WTC11 (cell line): ENCODE measurements around the gene TIFAB. TPM values are rescaled to one million over a fixed set of nuclear protein-coding genes. Genes with fewer than 3 reads are reported as not detected.

ENCODE experiments used
- ATAC-seq: fragments of 200-7000 bp; cut with Tn5 transposase; 2 replicates; pipeline ENCODE4 v1.10.0; 2021; ENCODE audit warnings: mild to moderate bottlenecking, moderate library complexity
- CTCF ChIA-PET: fragments of 300-600 bp; sonication (Branson Sonifier 250); formaldehyde crosslinking; loops from one replicate; lab custom pipeline; 2021; ENCODE audit warnings: antibody characterized with exemption; lab: Charles Lee
- POLR2A ChIA-PET: fragments of 350-600 bp; sonication (Branson Sonifier 250); formaldehyde crosslinking; loops from one replicate; lab custom pipeline; 2021; ENCODE audit warnings: antibody characterized with exemption; lab: Charles Lee
- DNase-seq: peaks from one replicate; pipeline ENCODE4 v3.0.0; 2021; ENCODE audit warnings: low spot score
- H3K27ac Mint-ChIP-seq: 2 replicates; pipeline ENCODE4 v1.8.0; 2021; ENCODE audit warnings: mixed read lengths
- H3K27me3 Mint-ChIP-seq: 2 replicates; pipeline ENCODE4 v1.8.0; 2021; ENCODE audit warnings: low read depth, mild to moderate bottlenecking, moderate library complexity, mixed read lengths
- H3K36me3 Mint-ChIP-seq: 2 replicates; pipeline ENCODE4 v1.8.0; 2021; ENCODE audit warnings: mixed read lengths
- H3K4me1 Mint-ChIP-seq: 2 replicates; pipeline ENCODE4 v1.8.0; 2022; ENCODE audit warnings: mixed read lengths
- H3K4me3 Mint-ChIP-seq: 2 replicates; pipeline ENCODE4 v1.8.0; 2021; ENCODE audit warnings: mild to moderate bottlenecking, moderate library complexity, mixed read lengths
- H3K9me3 Mint-ChIP-seq: 2 replicates; pipeline ENCODE4 v1.8.0; 2021; ENCODE audit warnings: mixed read lengths
- ATF1 ChIP-seq: sonication (generic); formaldehyde crosslinking; IDR thresholded peaks from 2 replicates; pipeline ENCODE4 v1.8.1; 2023; ENCODE audit warnings: mild to moderate bottlenecking, moderate library complexity, missing genetic modification reagents
- NR1H2 ChIP-seq: sonication (generic); formaldehyde crosslinking; IDR thresholded peaks from 2 replicates; pipeline ENCODE4 v1.9.0; 2021; ENCODE audit warnings: mild to moderate bottlenecking, moderate library complexity, missing genetic modification reagents
- RORB ChIP-seq: fragments of 250-450 bp; sonication (Bioruptor Pico); IDR thresholded peaks from 2 replicates; pipeline ENCODE4 v1.9.0; 2021; ENCODE audit warnings: mild to moderate bottlenecking
- ZNF121 ChIP-seq: sonication (generic); formaldehyde crosslinking; IDR thresholded peaks from 2 replicates; pipeline ENCODE4 v1.8.0; 2023; ENCODE audit warnings: missing genetic modification reagents
- ZNF232 ChIP-seq: sonication (generic); formaldehyde crosslinking; IDR thresholded peaks from 2 replicates; pipeline ENCODE4 v1.8.0; 2022; ENCODE audit warnings: mild to moderate bottlenecking, missing genetic modification reagents
- ZNF263 ChIP-seq: sonication (generic); formaldehyde crosslinking; IDR thresholded peaks from 2 replicates; pipeline ENCODE4 v1.8.1; 2022; ENCODE audit warnings: low read depth, mild to moderate bottlenecking, moderate library complexity, missing genetic modification reagents
- total RNA-seq: library from RNA; stranded (reverse); gene quantifications from 3 replicates; pipeline ENCODE4 v1.2.3, GENCODE V29; 2021
- TF ChIP-seq, protein P1 (sequence below): fragments of 200-600 bp; IDR thresholded peaks from 2 replicates; pipeline ENCODE4 v1.8.0; 2022; ENCODE audit warnings: antibody characterized with exemption
- TF ChIP-seq, protein P2 (sequence below): sonication (generic); formaldehyde crosslinking; IDR thresholded peaks from 2 replicates; pipeline ENCODE4 v1.8.1; 2023; ENCODE audit warnings: mild to moderate bottlenecking, missing genetic modification reagents
- TF ChIP-seq, protein P3 (sequence below): sonication (generic); formaldehyde crosslinking; IDR thresholded peaks from 2 replicates; pipeline ENCODE4 v1.8.1; 2023; ENCODE audit warnings: mild to moderate bottlenecking, moderate library complexity, missing genetic modification reagents
- TF ChIP-seq, protein P4 (sequence below): sonication (generic); formaldehyde crosslinking; IDR thresholded peaks from 2 replicates; pipeline ENCODE4 v1.8.0; 2023; ENCODE audit warnings: missing genetic modification reagents

TIFAB gene
- total RNA-seq, 1 experiment from 2014 or later, result not detected

DNA sequence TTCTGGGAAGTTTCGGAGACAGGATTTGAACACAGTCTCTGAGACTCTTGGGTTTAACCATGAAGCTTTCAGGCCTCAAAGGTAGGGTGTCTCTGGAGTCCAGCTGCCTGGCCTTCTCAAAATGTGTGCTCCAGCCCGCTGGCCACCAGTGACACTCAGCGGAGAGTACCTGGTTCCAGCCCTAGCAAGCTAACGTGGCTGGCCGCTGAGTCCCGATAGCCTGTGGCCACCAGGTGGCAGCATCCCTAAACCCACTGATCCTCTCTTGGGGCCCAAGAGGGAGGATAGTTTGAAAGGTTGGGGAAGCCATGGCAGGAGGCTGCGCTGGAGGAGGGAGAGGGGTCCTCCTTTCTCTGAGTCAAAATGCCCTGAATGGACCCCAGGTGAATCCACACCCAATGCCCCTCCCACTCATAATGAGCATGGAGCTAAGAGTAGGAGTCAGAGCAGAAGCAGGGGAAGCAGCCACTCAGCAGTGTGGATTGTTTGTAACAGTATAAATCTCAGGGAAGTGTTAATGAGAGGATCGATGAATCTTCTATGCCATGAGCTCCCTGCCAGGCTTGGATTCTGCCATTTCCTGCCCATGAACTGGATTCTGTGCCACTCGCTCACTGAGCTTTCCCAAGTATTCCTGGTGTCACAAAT is 5.4 kb upstream of the TIFAB start:
- TF ChIP-seq ZNF121, result peak; percentile 58; the same call in 1 of the 2 replicates
- TF ChIP-seq, protein P1, sequence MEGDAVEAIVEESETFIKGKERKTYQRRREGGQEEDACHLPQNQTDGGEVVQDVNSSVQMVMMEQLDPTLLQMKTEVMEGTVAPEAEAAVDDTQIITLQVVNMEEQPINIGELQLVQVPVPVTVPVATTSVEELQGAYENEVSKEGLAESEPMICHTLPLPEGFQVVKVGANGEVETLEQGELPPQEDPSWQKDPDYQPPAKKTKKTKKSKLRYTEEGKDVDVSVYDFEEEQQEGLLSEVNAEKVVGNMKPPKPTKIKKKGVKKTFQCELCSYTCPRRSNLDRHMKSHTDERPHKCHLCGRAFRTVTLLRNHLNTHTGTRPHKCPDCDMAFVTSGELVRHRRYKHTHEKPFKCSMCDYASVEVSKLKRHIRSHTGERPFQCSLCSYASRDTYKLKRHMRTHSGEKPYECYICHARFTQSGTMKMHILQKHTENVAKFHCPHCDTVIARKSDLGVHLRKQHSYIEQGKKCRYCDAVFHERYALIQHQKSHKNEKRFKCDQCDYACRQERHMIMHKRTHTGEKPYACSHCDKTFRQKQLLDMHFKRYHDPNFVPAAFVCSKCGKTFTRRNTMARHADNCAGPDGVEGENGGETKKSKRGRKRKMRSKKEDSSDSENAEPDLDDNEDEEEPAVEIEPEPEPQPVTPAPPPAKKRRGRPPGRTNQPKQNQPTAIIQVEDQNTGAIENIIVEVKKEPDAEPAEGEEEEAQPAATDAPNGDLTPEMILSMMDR, result peak; percentile 73
- no peak for TF ChIP-seq RORB (CRISPR knock-in tag)
- TF ChIP-seq, protein P2, sequence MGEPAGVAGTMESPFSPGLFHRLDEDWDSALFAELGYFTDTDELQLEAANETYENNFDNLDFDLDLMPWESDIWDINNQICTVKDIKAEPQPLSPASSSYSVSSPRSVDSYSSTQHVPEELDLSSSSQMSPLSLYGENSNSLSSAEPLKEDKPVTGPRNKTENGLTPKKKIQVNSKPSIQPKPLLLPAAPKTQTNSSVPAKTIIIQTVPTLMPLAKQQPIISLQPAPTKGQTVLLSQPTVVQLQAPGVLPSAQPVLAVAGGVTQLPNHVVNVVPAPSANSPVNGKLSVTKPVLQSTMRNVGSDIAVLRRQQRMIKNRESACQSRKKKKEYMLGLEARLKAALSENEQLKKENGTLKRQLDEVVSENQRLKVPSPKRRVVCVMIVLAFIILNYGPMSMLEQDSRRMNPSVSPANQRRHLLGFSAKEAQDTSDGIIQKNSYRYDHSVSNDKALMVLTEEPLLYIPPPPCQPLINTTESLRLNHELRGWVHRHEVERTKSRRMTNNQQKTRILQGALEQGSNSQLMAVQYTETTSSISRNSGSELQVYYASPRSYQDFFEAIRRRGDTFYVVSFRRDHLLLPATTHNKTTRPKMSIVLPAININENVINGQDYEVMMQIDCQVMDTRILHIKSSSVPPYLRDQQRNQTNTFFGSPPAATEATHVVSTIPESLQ, result no peak
- TF ChIP-seq, protein P3, sequence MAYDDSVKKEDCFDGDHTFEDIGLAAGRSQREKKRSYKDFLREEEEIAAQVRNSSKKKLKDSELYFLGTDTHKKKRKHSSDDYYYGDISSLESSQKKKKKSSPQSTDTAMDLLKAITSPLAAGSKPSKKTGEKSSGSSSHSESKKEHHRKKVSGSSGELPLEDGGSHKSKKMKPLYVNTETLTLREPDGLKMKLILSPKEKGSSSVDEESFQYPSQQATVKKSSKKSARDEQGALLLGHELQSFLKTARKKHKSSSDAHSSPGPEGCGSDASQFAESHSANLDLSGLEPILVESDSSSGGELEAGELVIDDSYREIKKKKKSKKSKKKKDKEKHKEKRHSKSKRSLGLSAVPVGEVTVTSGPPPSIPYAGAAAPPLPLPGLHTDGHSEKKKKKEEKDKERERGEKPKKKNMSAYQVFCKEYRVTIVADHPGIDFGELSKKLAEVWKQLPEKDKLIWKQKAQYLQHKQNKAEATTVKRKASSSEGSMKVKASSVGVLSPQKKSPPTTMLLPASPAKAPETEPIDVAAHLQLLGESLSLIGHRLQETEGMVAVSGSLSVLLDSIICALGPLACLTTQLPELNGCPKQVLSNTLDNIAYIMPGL (CRISPR knock-in tag), result 0 out of 2 replicates have a peak, but pooled peaks have one; percentile 36
- peak; percentile 88 for TF ChIP-seq ZNF263 (CRISPR knock-in tag)
- no peak overlapping the region for H3K4me3 Mint-ChIP-seq
- no peaks in the 10 kb centered on the region for H3K36me3 Mint-ChIP-seq
- DNase-seq (peak; percentile 88), ATAC-seq (peak; percentile 81)
- ChIA-PET POLR2A (interaction anchor here (1.0 kb wide), 1 partner anchor 18 kb away, joined by 3 read pairs; no protein-coding TSS in a partner anchor), CTCF (interaction anchor here (0.6 to 11.9 kb wide), 44 partner anchors 9 to 453 kb away, joined by 3 to 524 read pairs (median 4); partner anchors contain the start of genes CXCL14, DCANP1 and SLC25A48)
- H3K4me1 Mint-ChIP-seq, result peaks cover 3% of the 10 kb centered on the region; the same call in 1 of the 2 replicates
- H3K27me3 Mint-ChIP-seq, result peaks cover 51% of the 10 kb centered on the region
- no peaks in the 10 kb centered on the region for H3K9me3 Mint-ChIP-seq
- no peak overlapping the region for H3K27ac Mint-ChIP-seq

DNA sequence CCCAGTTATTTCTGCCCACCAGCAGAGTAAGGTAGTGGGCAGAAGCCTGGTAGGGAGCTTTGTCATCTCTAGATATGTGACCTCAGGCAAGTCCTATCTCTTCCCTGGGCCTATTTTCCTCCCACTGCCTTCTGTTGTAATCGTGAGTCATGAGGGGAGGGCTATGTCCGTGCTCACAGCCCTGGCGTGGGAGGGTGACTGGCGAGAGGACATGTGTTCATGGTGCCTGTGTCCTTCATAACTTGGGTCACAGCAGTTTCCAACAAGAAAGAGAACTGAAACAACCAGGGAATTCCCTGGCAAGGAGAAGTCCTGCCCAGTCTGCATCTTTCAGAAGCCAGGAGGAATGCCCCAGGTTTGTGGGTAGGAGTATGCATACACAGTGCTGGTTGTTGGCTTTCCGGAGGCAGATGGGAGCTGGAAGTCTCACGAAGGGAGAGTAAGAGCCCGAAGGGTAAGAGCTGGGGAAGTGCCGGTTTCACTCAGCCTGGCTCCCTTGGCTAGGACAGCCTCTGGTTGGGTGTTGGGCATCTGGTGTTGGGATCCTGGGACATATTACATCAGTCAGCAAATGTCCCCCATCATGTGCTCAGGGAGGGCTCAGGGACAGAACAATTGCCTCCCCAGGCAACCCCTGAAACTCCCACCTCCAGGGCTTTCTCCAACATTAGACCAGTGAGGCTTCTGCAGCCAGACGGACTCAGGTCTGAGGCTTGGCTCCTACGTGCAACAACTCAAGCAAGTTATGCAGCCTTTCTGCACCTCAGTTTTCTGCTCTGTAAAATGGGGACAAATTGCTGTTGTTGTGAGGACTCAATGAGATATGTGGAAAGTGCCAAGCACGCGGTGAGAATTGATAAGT is 4.3 kb upstream of the TIFAB start:
- DNase-seq (peak; percentile 1), ATAC-seq (no peak)
- CTCF ChIA-PET, result interaction anchor here (0.8 to 11.9 kb wide), 23 partner anchors 8 to 273 kb away, joined by 3 to 524 read pairs (median 7); partner anchors contain the start of genes CXCL14 and DCANP1
- no peak overlapping the region for H3K4me3 Mint-ChIP-seq
- no peaks in the 10 kb centered on the region for H3K36me3 Mint-ChIP-seq
- no peaks in the 10 kb centered on the region for H3K4me1 Mint-ChIP-seq
- POLR2A ChIA-PET, result no interaction called here
- no peaks in the 10 kb centered on the region for H3K9me3 Mint-ChIP-seq
- no peak overlapping the region for H3K27ac Mint-ChIP-seq
- H3K27me3 Mint-ChIP-seq, result peaks cover 51% of the 10 kb centered on the region
- TF ChIP-seq, protein P3 (CRISPR knock-in tag), result no peak
- TF ChIP-seq RORB (CRISPR knock-in tag), result no peak
- TF ChIP-seq ATF1 (CRISPR knock-in tag), result no peak
- TF ChIP-seq ZNF232 (CRISPR knock-in tag), result no peak
- no peak for TF ChIP-seq NR1H2 (CRISPR knock-in tag)

DNA sequence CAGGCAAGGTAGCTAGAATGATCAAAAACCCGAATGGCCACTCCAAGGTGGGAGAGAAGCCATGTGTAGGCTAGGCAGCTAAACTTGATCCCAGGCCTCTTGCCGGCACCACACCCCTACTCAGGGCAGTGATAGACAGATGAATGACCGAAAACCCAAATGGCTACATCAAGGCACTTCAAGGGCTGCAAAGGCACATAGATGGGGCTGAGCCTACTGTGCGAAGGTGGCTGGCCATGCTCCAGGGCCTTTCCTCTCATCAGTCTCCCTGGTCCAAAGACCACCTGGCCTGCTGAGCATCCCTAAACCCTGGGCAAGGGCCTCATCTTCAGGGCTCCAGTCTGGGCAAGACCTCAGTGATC is 3.7 kb upstream of the TIFAB start:
- CTCF ChIA-PET, result interaction anchor here (1.1 to 5.1 kb wide), 4 partner anchors 11 to 269 kb away, joined by 3 to 70 read pairs (median 26); no protein-coding TSS in a partner anchor
- Mint-ChIP-seq H3K27me3 (peaks cover 52% of the 10 kb centered on the region), H3K4me1 (no peaks in the 10 kb centered on the region), H3K9me3 (no peaks in the 10 kb centered on the region), H3K36me3 (no peaks in the 10 kb centered on the region), H3K4me3 (no peak overlapping the region), H3K27ac (no peak overlapping the region)
- TF ChIP-seq, protein P4, sequence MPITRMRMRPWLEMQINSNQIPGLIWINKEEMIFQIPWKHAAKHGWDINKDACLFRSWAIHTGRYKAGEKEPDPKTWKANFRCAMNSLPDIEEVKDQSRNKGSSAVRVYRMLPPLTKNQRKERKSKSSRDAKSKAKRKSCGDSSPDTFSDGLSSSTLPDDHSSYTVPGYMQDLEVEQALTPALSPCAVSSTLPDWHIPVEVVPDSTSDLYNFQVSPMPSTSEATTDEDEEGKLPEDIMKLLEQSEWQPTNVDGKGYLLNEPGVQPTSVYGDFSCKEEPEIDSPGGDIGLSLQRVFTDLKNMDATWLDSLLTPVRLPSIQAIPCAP (CRISPR knock-in tag), result no peak
- peak; percentile 4 for DNase-seq
- ATAC-seq, result no peak
- POLR2A ChIA-PET, result no interaction called here
